K562 (cell line): Measurements from ENCODE around the gene PAQR4. TPM values are rescaled to one million over a fixed set of nuclear protein-coding genes. Genes with fewer than 3 reads are reported as not detected.
A peak's percentile ranks its signal among the peaks of the same experiment; 100 is the strongest.

Experiments
- ATAC-seq: fragments of 200-7000 bp; cut with Tn5 transposase; 3 replicates; pipeline ENCODE4 v1.9.1; 2020; ENCODE audit warnings: moderate library complexity
- BruUV-seq: library from RNA; stranded (reverse); fragments of 400-500 nt; replicated peaks from 2 replicates; lab custom pipeline; 2021; lab: Mats Ljungman, UMichigan
- CTCF ChIA-PET: fragments of 300-600 bp; formaldehyde crosslinking; extraction: SDS; loops from one replicate; lab custom pipeline; 2021; ENCODE audit warnings: low intra/inter-chr PET ratio; lab: Yijun Ruan, JAX
- POLR2A ChIA-PET: fragments of 300-600, 350-650 bp; sonication (Branson Sonifier 250); formaldehyde crosslinking; extraction: SDS; loops from one replicate; lab custom pipeline; 2021; ENCODE audit warnings: antibody characterized with exemption, inconsistent platforms; lab: Yijun Ruan, JAX
- DNase-seq, 4 experiments: peaks; one replicate each; pipeline versions ENCODE4 v3.0.0 to v3.0.0-alpha.2; 2011 to 2018; ENCODE audit warnings: low spot score in 3 of 4, mixed read lengths in 3 of 4; ENCODE audit errors: extremely low read depth in 1 of 4
- FAIRE-seq: peaks from 2 replicates; lab custom pipeline; 2011; peaks lifted over from hg19 to GRCh38; lab: Jason Lieb, UNC
- H2AFZ ChIP-seq: 2 replicates; pipeline ENCODE4 v1.6.0; 2011; ENCODE audit warnings: low read depth, low read length, control low read depth, inconsistent platforms
- H3K27ac ChIP-seq: fragments of 200-600 bp; 3 replicates; pipeline ENCODE4 v1.8.0; 2011; ENCODE audit warnings: low read depth, mild to moderate bottlenecking, control low read depth, inconsistent platforms, low read length, moderate library complexity, mixed read lengths; ENCODE audit errors: extremely low read depth
- H3K27me3 ChIP-seq, 2 experiments: fragments of 300-600 bp in 1 of 2; 2 replicates in 1 of 2; 3 replicates in 1 of 2; pipeline versions ENCODE4 v1.6.0 to v1.8.0; 2011; ENCODE audit warnings: inconsistent platforms in 2 of 2, low read length in 2 of 2, mild to moderate bottlenecking in 1 of 2, mixed read lengths in 1 of 2, moderate library complexity in 1 of 2; ENCODE audit not compliant: control insufficient read depth in 2 of 2, insufficient read depth in 2 of 2
- H3K36me3 ChIP-seq: fragments of 300-600 bp; 3 replicates; pipeline ENCODE4 v1.8.0; 2011; ENCODE audit warnings: mild to moderate bottlenecking, low read length, inconsistent platforms; ENCODE audit not compliant: control insufficient read depth, insufficient read depth
- H3K4me1 ChIP-seq, 2 experiments: fragments of 200-600 bp in 1 of 2; replicated peaks in 1 of 2; 2 replicates in 1 of 2; 3 replicates in 1 of 2; pipeline versions ENCODE4 v1.5.1 to v1.8.0; 2011; ENCODE audit warnings: inconsistent platforms in 2 of 2, low read length in 2 of 2, mild to moderate bottlenecking in 1 of 2, mixed read lengths in 1 of 2, moderate library complexity in 1 of 2; ENCODE audit not compliant: control insufficient read depth in 2 of 2, insufficient read depth in 2 of 2
- H3K4me2 ChIP-seq: 2 replicates; pipeline ENCODE4 v1.6.1; 2011; ENCODE audit warnings: low read length, control low read depth, inconsistent platforms, mixed read lengths; ENCODE audit not compliant: insufficient read depth
- H3K4me3 ChIP-seq: fragments of 200-600 bp; sonication (generic), shearing (Covaris generic); 2 replicates; pipeline ENCODE4 v1.5.1; 2016; ENCODE audit warnings: control low read depth, inconsistent platforms
- H3K79me2 ChIP-seq: fragments of 200-600 bp; 3 replicates; pipeline ENCODE4 v1.8.0; 2011; ENCODE audit warnings: low read length, inconsistent platforms; ENCODE audit not compliant: control insufficient read depth, insufficient read depth
- H3K9ac ChIP-seq, 2 experiments: 2 replicates each; pipeline versions ENCODE4 v1.6.0 to v1.6.1; 2011; ENCODE audit warnings: low read depth in 2 of 2, low read length in 2 of 2, control low read depth in 1 of 2, inconsistent platforms in 1 of 2, mild to moderate bottlenecking in 1 of 2, mixed read lengths in 1 of 2; ENCODE audit not compliant: insufficient read depth in 1 of 2
- H3K9me1 ChIP-seq: one replicate; pipeline ENCODE4 v1.6.0; 2011; ENCODE audit warnings: inconsistent platforms, mild to moderate bottlenecking, low read length, moderate library complexity; ENCODE audit not compliant: control insufficient read depth, insufficient read depth
- H3K9me3 ChIP-seq: replicated peaks from 2 replicates; pipeline ENCODE4 v1.5.1; 2011; ENCODE audit warnings: low read depth, low read length, inconsistent platforms; ENCODE audit not compliant: control insufficient read depth, insufficient read depth
- H4K20me1 ChIP-seq: replicated peaks from 2 replicates; pipeline ENCODE4 v1.6.1; 2011; ENCODE audit warnings: low read length, inconsistent platforms, mixed read lengths; ENCODE audit not compliant: control insufficient read depth, insufficient read depth
- FOSL1 ChIP-seq: fragments of 200-800 bp; sonication (Bioruptor generic); conservative IDR thresholded peaks from 2 replicates; pipeline ENCODE4 v1.6.1; 2016; ENCODE audit warnings: missing genetic modification characterization, missing compliant biosample characterization
- GATAD2B ChIP-seq: fragments of 450-650 bp; IDR thresholded peaks from 2 replicates; pipeline ENCODE4 v1.6.1; 2017; ENCODE audit warnings: mild to moderate bottlenecking, borderline replicate concordance
- JUN ChIP-seq, 2 experiments: sonication (generic) in 1 of 2; formaldehyde crosslinking in 1 of 2; IDR thresholded peaks; 2 replicates each; pipeline versions ENCODE4 v1.6.1 to v1.8.0; 2012 to 2022; ENCODE audit warnings: borderline replicate concordance in 2 of 2, mild to moderate bottlenecking in 2 of 2, improper control_type of control experiment in 1 of 2, low read depth in 1 of 2, low read length in 1 of 2, missing genetic modification reagents in 1 of 2
- MYNN ChIP-seq, 2 experiments: sonication (generic); formaldehyde crosslinking in 1 of 2; IDR thresholded peaks; 2 replicates each; pipeline versions ENCODE4 v1.5.0 to v1.6.1; 2016 to 2020; ENCODE audit warnings: antibody characterized with exemption in 1 of 2, missing genetic modification reagents in 1 of 2
- NONO ChIP-seq, 2 experiments: fragments of 200-400 bp in 1 of 2; fragments of 450-650 bp in 1 of 2; formaldehyde crosslinking in 1 of 2; IDR thresholded peaks; 2 replicates each; pipeline ENCODE4 v1.6.1; 2017; ENCODE audit warnings: low read depth in 2 of 2, mild to moderate bottlenecking in 2 of 2, moderate library complexity in 2 of 2, low read length in 1 of 2
- NR2C2 ChIP-seq, 2 experiments: fragments of 200-800 bp in 1 of 2; sonication (Bioruptor generic) in 1 of 2; sonication (generic) in 1 of 2; formaldehyde crosslinking in 1 of 2; IDR thresholded peaks; 2 replicates each; pipeline versions ENCODE4 v1.6.1 to v1.8.0; 2016 to 2022; ENCODE audit warnings: mild to moderate bottlenecking in 1 of 2, missing compliant biosample characterization in 1 of 2, missing genetic modification characterization in 1 of 2, missing genetic modification reagents in 1 of 2
- PHF8 ChIP-seq: fragments of 200-600 bp; sonication (generic); IDR thresholded peaks from 2 replicates; pipeline ENCODE4 v1.6.1; 2012; ENCODE audit warnings: mixed run types, mild to moderate bottlenecking, inconsistent platforms, low read length, moderate library complexity, borderline replicate concordance
- PML ChIP-seq: IDR thresholded peaks from 2 replicates; pipeline ENCODE4 v1.6.1; 2012; ENCODE audit warnings: low read length, inconsistent platforms
- POLR2G ChIP-seq: fragments of 200-400 bp; formaldehyde crosslinking; IDR thresholded peaks from 2 replicates; pipeline ENCODE4 v1.6.1; 2017; ENCODE audit warnings: low read depth, mild to moderate bottlenecking, antibody characterized with exemption, low read length, moderate library complexity
- RB1 ChIP-seq: fragments of 450-650 bp; IDR thresholded peaks from 2 replicates; pipeline ENCODE4 v1.6.1; 2017; ENCODE audit warnings: low read depth, mild to moderate bottlenecking
- RBBP5 ChIP-seq: fragments of 200-600 bp; sonication (generic); IDR thresholded peaks from 2 replicates; pipeline ENCODE4 v1.6.1; 2012; ENCODE audit warnings: borderline replicate concordance, mild to moderate bottlenecking, low read length, control low read depth, inconsistent platforms; ENCODE audit not compliant: insufficient read depth, poor library complexity, severe bottlenecking
- TAF1 ChIP-seq: IDR thresholded peaks from 2 replicates; pipeline ENCODE4 v1.6.1; 2011; ENCODE audit warnings: mild to moderate bottlenecking, low read length, moderate library complexity; ENCODE audit not compliant: insufficient read depth, control insufficient read depth, severe bottlenecking; ENCODE audit errors: extremely low read depth
- TSC22D4 ChIP-seq: fragments of 450-650 bp; IDR thresholded peaks from 2 replicates; pipeline ENCODE4 v1.6.1; 2016; ENCODE audit warnings: missing genetic modification characterization, missing biosample characterization, control low read depth
- WGBS: fragments of 100-300 bp; shearing (Covaris generic); methylation state at CpG from one replicate; pipeline ENCODE4 v1.1.6; 2016; ENCODE audit warnings: low coverage, mixed read lengths; ENCODE audit not compliant: insufficient coverage; ENCODE audit errors: missing lambda C conversion rate; 5-methylcytosine and 5-hydroxymethylcytosine counted together
- in situ Hi-C: fragments of 300-500 bp; cut with MboI; formaldehyde crosslinking; loops from 4 replicates; pipeline ENCODE4 v1.15.0; 2018; ENCODE audit warnings: inconsistent platforms, mixed read lengths
- intact Hi-C: fragments of 100-400 bp; cut with micrococcal nuclease; formaldehyde crosslinking; loops from 2 replicates; pipeline ENCODE4 v1.14.2; 2022
- polyA plus RNA-seq, 8 experiments: library from polyadenylated mRNA; depleted of rRNA in 4 of 8; stranded (reverse) in 5 of 8; unstranded in 3 of 8; fragments of >200 nt; fragmentation: Nextera tagmentation in 2 of 8; fragmentation: Illumina TruSeq in 1 of 8; extraction: Ambion mirVana in 2 of 8; extraction: Trizol in 1 of 8; gene quantifications; 2 replicates each; pipeline versions ENCODE4 v1.2.1 to v1.2.3, GENCODE V29; 2011 to 2014; ENCODE audit warnings: inconsistent platforms in 1 of 8, missing spikeins in 1 of 8
- total RNA-seq, 7 experiments: library from RNA; depleted of rRNA in 6 of 7; stranded (reverse); fragments of >200 nt in 6 of 7; fragmentation: Illumina TruSeq in 2 of 7; extraction: Trizol in 2 of 7; gene quantifications; 2 replicates each; pipeline versions ENCODE4 v1.2.1 to v1.2.3, GENCODE V29; 2011 to 2021; ENCODE audit warnings: low replicate concordance in 1 of 7
- TF ChIP-seq, protein P1 (sequence below), 2 experiments: fragments of 150-350 bp in 1 of 2; IDR thresholded peaks; 2 replicates each; pipeline ENCODE4 v1.6.1; 2012 to 2016; ENCODE audit warnings: low read depth in 2 of 2, low read length in 2 of 2, mild to moderate bottlenecking in 1 of 2, moderate library complexity in 1 of 2

PAQR4 gene
- total and polyA plus RNA-seq, 9 of the 15 experiments (the other 6 are each of a cell fraction or from before 2014, with no cell fraction given) = 0.62 to 40.4 (median 19.5) TPM

DNA sequence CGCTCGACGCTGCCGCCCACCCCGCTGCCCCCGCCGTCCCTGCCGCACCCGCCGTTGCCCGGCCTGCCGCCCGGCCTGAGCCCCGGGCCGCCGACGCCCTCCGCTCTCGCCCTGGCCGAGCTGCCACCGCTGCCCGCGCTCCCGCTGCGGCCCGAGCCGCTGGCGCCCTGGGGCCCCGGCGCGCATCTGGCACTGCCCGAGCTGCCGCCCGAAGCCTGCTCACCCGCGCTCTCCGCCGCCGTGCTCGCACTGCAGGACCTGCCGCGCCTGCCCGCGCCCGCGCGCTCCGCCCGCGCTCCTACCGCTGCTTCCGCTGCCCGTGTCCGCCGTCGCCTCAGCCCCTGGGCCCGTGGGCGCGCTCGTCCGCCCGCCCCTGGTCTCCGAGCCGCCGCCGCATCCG lies 35.2 kb downstream of the PAQR4 start:
- H3K9me1 ChIP-seq = no peaks in the 10 kb centered on the region
- peak overlapping the region; percentile 50 for H3K4me3 ChIP-seq
- H4K20me1 ChIP-seq = no peaks in the 10 kb centered on the region
- in situ Hi-C loops (no loop called here), intact Hi-C loops (no loop called here)
- peaks cover 3% of the 10 kb centered on the region; the same call in 2 of the 3 replicates for H3K36me3 ChIP-seq
- H3K27ac ChIP-seq = no peak overlapping the region; the same call in 2 of the 3 replicates
- DNase-seq (peak in 1 of 4 experiments; percentile 35), FAIRE-seq (no peak), ATAC-seq (no peak)
- peak overlapping the region in 1 of 2 experiments; percentile 72; a peak in 2 of 4 replicates for H3K9ac ChIP-seq
- no peak overlapping the region for H2AFZ ChIP-seq
- no peaks in the 10 kb centered on the region for H3K9me3 ChIP-seq
- peaks cover 28 to 60% of the 10 kb centered on the region in 2 experiments for H3K4me1 ChIP-seq
- WGBS = 3% methylated on average over 6 of the region's 67 CpGs
- ChIA-PET POLR2A (interaction anchor here (0.7 to 1.3 kb wide), 8 partner anchors 15 to 437 kb away, joined by 3 to 7 read pairs (median 4); partner anchors contain the start of genes PAQR4 and TNFRSF12A), CTCF (interaction anchor here (1.3 kb wide), 1 partner anchor 24 kb away, joined by 3 read pairs; no protein-coding TSS in a partner anchor)
- no peaks in the 10 kb centered on the region for H3K27me3 ChIP-seq
- peaks cover 22% of the 10 kb centered on the region for H3K79me2 ChIP-seq
- BruUV-seq = no TSS peak
- H3K4me2 ChIP-seq = peak overlapping the region; percentile 63; the same call in 1 of the 2 replicates
- peak; percentile 7 for TF ChIP-seq TAF1
- TF ChIP-seq PHF8 = peak; percentile 22; the same call in 1 of the 2 replicates
- no peak for TF ChIP-seq PML
- 0 out of 2 replicates have a peak, but pooled peaks have one; percentile 22 for TF ChIP-seq RB1
- TF ChIP-seq MYNN (IDR thresholded peaks at IDR 0.05) = no peak
- no peak for TF ChIP-seq MYNN (CRISPR knock-in tag; IDR thresholded peaks at IDR 0.05)
- 0 out of 2 replicates have a peak, but pooled peaks have one; percentile 35 for TF ChIP-seq FOSL1
- TF ChIP-seq TSC22D4 (tag) = no peak
- TF ChIP-seq NR2C2 (CRISPR knock-in tag; IDR thresholded peaks at IDR 0.05) = no peak
- TF ChIP-seq NR2C2 (tag; IDR thresholded peaks at IDR 0.05) = peak; percentile 57; the same call in 1 of the 2 replicates
- TF ChIP-seq, protein P1, sequence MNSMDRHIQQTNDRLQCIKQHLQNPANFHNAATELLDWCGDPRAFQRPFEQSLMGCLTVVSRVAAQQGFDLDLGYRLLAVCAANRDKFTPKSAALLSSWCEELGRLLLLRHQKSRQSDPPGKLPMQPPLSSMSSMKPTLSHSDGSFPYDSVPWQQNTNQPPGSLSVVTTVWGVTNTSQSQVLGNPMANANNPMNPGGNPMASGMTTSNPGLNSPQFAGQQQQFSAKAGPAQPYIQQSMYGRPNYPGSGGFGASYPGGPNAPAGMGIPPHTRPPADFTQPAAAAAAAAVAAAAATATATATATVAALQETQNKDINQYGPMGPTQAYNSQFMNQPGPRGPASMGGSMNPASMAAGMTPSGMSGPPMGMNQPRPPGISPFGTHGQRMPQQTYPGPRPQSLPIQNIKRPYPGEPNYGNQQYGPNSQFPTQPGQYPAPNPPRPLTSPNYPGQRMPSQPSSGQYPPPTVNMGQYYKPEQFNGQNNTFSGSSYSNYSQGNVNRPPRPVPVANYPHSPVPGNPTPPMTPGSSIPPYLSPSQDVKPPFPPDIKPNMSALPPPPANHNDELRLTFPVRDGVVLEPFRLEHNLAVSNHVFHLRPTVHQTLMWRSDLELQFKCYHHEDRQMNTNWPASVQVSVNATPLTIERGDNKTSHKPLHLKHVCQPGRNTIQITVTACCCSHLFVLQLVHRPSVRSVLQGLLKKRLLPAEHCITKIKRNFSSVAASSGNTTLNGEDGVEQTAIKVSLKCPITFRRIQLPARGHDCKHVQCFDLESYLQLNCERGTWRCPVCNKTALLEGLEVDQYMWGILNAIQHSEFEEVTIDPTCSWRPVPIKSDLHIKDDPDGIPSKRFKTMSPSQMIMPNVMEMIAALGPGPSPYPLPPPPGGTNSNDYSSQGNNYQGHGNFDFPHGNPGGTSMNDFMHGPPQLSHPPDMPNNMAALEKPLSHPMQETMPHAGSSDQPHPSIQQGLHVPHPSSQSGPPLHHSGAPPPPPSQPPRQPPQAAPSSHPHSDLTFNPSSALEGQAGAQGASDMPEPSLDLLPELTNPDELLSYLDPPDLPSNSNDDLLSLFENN (IDR thresholded peaks at IDR 0.05; ENCODE audit: low read depth in 2 of 2, low read length in 2 of 2) = no peak
- peak; percentile 35; the same call in 1 of the 2 replicates for TF ChIP-seq GATAD2B
- TF ChIP-seq POLR2G = no peak
- 0 out of 4 replicates have a peak, but pooled peaks of 1 of the 2 experiments have one; percentile 9 for TF ChIP-seq NONO (IDR thresholded peaks at IDR 0.05; ENCODE audit: low read depth in 2 of 2, low read length in 1 of 2)
- no peak for TF ChIP-seq JUN (IDR thresholded peaks at IDR 0.05; ENCODE audit: borderline replicate concordance, low read depth, low read length)
- no peak for TF ChIP-seq JUN (CRISPR knock-in tag; IDR thresholded peaks at IDR 0.05; ENCODE audit: borderline replicate concordance)
- TF ChIP-seq RBBP5 = peak; percentile 34
